ENCODE data around the gene IL27RA. TPM values are rescaled to one million over a fixed set of nuclear protein-coding genes. Genes with fewer than 3 reads are reported as not detected.

Gene IL27RA
- total RNA-seq, 2 donors from 2014 or later: 10.3 to 10.8 TPM

DNA sequence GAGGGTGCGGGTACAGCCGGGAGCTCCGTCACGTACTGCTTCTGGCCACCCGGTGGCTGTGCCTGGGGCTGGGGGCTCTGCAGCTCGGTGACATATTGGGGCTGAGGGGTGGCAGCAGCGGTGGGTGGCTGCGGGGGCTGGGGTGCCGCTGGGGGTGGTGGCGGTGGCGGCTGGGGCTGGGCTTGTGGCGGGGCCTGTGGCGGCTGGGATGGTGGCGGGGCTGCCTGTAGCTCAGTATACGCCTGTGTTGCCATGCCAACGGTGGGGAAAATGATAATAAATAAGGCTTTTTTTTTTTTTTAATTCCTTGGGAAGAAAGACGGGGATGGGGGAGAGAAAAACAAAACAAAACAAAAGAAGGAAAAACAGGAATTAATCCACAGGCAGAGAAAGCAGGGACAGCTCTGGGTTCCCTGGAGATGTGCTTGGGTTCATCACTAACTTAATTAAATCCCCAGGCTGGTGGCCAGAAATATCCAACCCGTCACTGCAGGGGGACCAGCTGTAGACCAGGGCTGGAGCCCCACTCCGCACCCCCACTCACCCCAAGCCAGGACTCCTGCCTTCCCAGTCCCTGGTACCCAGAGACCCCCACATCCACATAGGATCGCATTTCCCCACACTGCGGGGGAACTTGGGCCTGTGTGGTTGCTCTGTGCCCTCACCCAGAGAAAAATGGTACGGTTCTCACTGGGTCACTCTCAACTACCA, 37.8 kb upstream of the IL27RA start:
- TF ChIP-seq, protein P1, sequence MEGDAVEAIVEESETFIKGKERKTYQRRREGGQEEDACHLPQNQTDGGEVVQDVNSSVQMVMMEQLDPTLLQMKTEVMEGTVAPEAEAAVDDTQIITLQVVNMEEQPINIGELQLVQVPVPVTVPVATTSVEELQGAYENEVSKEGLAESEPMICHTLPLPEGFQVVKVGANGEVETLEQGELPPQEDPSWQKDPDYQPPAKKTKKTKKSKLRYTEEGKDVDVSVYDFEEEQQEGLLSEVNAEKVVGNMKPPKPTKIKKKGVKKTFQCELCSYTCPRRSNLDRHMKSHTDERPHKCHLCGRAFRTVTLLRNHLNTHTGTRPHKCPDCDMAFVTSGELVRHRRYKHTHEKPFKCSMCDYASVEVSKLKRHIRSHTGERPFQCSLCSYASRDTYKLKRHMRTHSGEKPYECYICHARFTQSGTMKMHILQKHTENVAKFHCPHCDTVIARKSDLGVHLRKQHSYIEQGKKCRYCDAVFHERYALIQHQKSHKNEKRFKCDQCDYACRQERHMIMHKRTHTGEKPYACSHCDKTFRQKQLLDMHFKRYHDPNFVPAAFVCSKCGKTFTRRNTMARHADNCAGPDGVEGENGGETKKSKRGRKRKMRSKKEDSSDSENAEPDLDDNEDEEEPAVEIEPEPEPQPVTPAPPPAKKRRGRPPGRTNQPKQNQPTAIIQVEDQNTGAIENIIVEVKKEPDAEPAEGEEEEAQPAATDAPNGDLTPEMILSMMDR (conservative IDR thresholded peaks at IDR 0.05): no peak
- DNase-seq: no peak
- peaks cover 2% of the 10 kb centered on the region for H3K9me3 Mint-ChIP-seq
- H3K36me3 ChIP-seq (ENCODE audit: control insufficient read depth, insufficient read depth, low read length): peaks cover 22% of the 10 kb centered on the region
- no peaks in the 10 kb centered on the region for H3K4me1 ChIP-seq (ENCODE audit: control insufficient read depth, insufficient read depth, low read length)
- no peak overlapping the region for H3K4me3 Mint-ChIP-seq
- peaks cover 13% of the 10 kb centered on the region for H3K4me1 Mint-ChIP-seq
- no peak overlapping the region for H3K9ac ChIP-seq (ENCODE audit: extremely low read depth, low read length, poor library complexity, severe bottlenecking)
- no peaks in the 10 kb centered on the region for H3K27me3 Mint-ChIP-seq (ENCODE audit: insufficient read depth)
- no peaks in the 10 kb centered on the region for H3K27me3 ChIP-seq (ENCODE audit: control insufficient read depth, insufficient read depth, low read length, poor library complexity, severe bottlenecking)
- peaks cover 49% of the 10 kb centered on the region for H3K36me3 Mint-ChIP-seq (ENCODE audit: low read depth)
- H3K27ac ChIP-seq (ENCODE audit: low read depth, low read length): no peak overlapping the region
- H3K4me3 ChIP-seq (ENCODE audit: low read length): no peak overlapping the region
- no peak overlapping the region for H3K27ac Mint-ChIP-seq
- H3K9me3 ChIP-seq (ENCODE audit: control insufficient read depth, low read length): peaks cover 3% of the 10 kb centered on the region
- 96 to 100% methylated on average over 3 to 22 of the region's 22 CpGs for WGBS, 2 experiments (ENCODE audit: insufficient coverage in 1 of 2, insufficient read length in 1 of 2)

- Histone ChIP-seq H3K9ac (ENCODE audit: extremely low read depth, low read length, poor library complexity, severe bottlenecking) (no peak overlapping the region), H3K27ac (ENCODE audit: low read depth, low read length) (no peak overlapping the region), H3K36me3 (ENCODE audit: control insufficient read depth, insufficient read depth, low read length) (peaks cover 34% of the 10 kb centered on the region), H3K4me1 (ENCODE audit: control insufficient read depth, insufficient read depth, low read length) (no peaks in the 10 kb centered on the region), H3K4me3 (ENCODE audit: low read length) (no peak overlapping the region), H3K27me3 (ENCODE audit: control insufficient read depth, insufficient read depth, low read length, poor library complexity, severe bottlenecking) (no peaks in the 10 kb centered on the region), H3K9me3 (ENCODE audit: control insufficient read depth, low read length) (peaks cover 15% of the 10 kb centered on the region)
- Mint-ChIP-seq H3K36me3 (ENCODE audit: low read depth) (peaks cover 48% of the 10 kb centered on the region), H3K4me3 (no peak overlapping the region), H3K9me3 (peaks cover 16% of the 10 kb centered on the region), H3K4me1 (no peaks in the 10 kb centered on the region), H3K27ac (no peak overlapping the region), H3K27me3 (ENCODE audit: insufficient read depth) (no peaks in the 10 kb centered on the region)
- no peak for DNase-seq
- 95 to 98% methylated on average over 8 to 13 of the region's 13 CpGs for WGBS, 2 experiments (ENCODE audit: insufficient coverage in 1 of 2, insufficient read length in 1 of 2)
- TF ChIP-seq, protein P1 (conservative IDR thresholded peaks at IDR 0.05): no peak
Observed at GRCh38 chr19:13995017-13995728, 36.4 kb upstream of the IL27RA start.

DNA sequence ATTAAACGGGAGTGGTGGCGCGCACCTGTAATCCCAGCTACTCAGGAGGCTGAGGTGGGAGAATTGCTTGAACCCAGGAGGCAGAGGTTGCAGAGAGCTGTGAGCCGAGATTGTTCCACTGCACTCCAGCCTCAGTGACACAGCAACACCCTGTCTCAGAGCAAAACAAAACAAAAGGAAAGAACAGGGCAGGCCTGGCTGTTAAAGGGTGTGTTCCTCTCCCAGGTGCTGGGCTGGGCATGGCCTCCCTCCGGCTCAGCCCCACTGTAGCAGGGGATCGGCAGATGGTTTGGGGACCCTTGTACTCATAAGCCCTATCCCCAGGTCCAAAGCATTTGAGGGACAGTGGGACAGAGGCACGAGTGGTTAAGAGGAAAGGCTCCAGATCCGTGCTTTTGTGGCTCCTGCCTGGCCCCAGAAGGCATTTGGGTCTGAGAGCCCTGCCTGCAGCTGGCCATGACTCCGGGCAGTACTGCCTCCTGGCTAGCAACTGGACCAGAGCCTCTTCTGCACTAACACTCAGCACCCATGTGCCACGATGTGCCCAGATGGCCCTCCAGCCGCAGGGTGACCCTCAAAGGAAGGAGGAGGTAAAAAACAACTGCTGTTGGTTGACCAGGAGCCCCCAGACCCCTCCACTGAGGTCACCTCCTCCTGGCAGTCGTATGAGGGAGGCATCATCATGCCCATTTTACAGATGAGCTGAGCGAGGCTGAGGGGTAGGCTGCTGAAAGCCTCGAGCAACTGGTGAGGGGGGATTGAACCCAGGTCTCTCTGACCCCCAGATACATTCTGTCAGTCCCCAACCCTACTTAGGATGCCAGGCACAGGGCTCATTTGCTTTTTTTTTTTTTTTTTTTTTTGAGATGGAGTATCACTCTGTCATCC, 35.4 kb upstream of the IL27RA start:
- DNase-seq: no peak
- Histone ChIP-seq H3K4me3 (ENCODE audit: low read length) (no peak overlapping the region), H3K9me3 (ENCODE audit: control insufficient read depth, low read length) (peaks cover 15% of the 10 kb centered on the region), H3K36me3 (ENCODE audit: control insufficient read depth, insufficient read depth, low read length) (peaks cover 38% of the 10 kb centered on the region), H3K9ac (ENCODE audit: extremely low read depth, low read length, poor library complexity, severe bottlenecking) (no peak overlapping the region), H3K27ac (ENCODE audit: low read depth, low read length) (no peak overlapping the region), H3K4me1 (ENCODE audit: control insufficient read depth, insufficient read depth, low read length) (no peaks in the 10 kb centered on the region), H3K27me3 (ENCODE audit: control insufficient read depth, insufficient read depth, low read length, poor library complexity, severe bottlenecking) (no peaks in the 10 kb centered on the region)
- 95 to 100% methylated on average over 5 to 14 of the region's 14 CpGs for WGBS, 2 experiments (ENCODE audit: insufficient coverage in 1 of 2, insufficient read length in 1 of 2)
- TF ChIP-seq, protein P1 (conservative IDR thresholded peaks at IDR 0.05): no peak
- no peak overlapping the region for H3K27ac Mint-ChIP-seq
- no peaks in the 10 kb centered on the region for H3K27me3 Mint-ChIP-seq (ENCODE audit: insufficient read depth)
- no peaks in the 10 kb centered on the region for H3K4me1 Mint-ChIP-seq
- H3K36me3 Mint-ChIP-seq (ENCODE audit: low read depth): peaks cover 50% of the 10 kb centered on the region
- H3K9me3 Mint-ChIP-seq: peaks cover 18% of the 10 kb centered on the region
- H3K4me3 Mint-ChIP-seq: no peak overlapping the region
